Fibroblast of pulmonary artery (primary cell): Measurements from ENCODE around the gene FAM185A.
"Not testable (repeated sequence)": the region's sequence is repeated elsewhere in the genome, so short reads cannot be mapped to it uniquely, and the experiment has no call there.

Experiments used
- DNase-seq: peaks from one replicate; pipeline ENCODE4 v3.0.0-alpha.2; 2010; ENCODE audit warnings: low read depth
- H3K4me3 ChIP-seq: replicated peaks from 2 replicates; pipeline ENCODE4 v1.5.1; 2011; ENCODE audit warnings: low read depth, mild to moderate bottlenecking, control low read depth, low read length, moderate library complexity

Gene FAM185A

GRCh38 chr7:102748605-102749444 lies at the start of gene FAM185A:
FAM185A (plus strand) TSS chr7:102748999; CDS start chr7:102749208, 209 bp downstream.
- peak; percentile 99 for DNase-seq

GRCh38 chr7:102713011-102713690 lies 35.6 kb upstream of the FAM185A start:
- H3K4me3 ChIP-seq: not testable (repeated sequence)
- peak; percentile 8 for DNase-seq

More at GRCh38 chr7:102748605-102749444, at the start of gene FAM185A:
- H3K4me3 ChIP-seq: peak within 1 kb of the TSS; percentile 60

GRCh38 chr7:102713691-102714080 lies 35.1 kb upstream of the FAM185A start:
- not testable (repeated sequence) for H3K4me3 ChIP-seq, DNase-seq

GRCh38 chr7:102714774-102715522 lies 33.9 kb upstream of the FAM185A start:
- H3K4me3 ChIP-seq, DNase-seq: not testable (repeated sequence)

GRCh38 chr7:102715718-102716117 lies 33.1 kb upstream of the FAM185A start:
- peak; percentile 9 for DNase-seq
- not testable (repeated sequence) for H3K4me3 ChIP-seq

- peak; percentile 73 for DNase-seq
- H3K4me3 ChIP-seq: not testable (repeated sequence)
These were observed 30.3 kb upstream of the FAM185A start for GRCh38 chr7:102718491-102718890.

DNA sequence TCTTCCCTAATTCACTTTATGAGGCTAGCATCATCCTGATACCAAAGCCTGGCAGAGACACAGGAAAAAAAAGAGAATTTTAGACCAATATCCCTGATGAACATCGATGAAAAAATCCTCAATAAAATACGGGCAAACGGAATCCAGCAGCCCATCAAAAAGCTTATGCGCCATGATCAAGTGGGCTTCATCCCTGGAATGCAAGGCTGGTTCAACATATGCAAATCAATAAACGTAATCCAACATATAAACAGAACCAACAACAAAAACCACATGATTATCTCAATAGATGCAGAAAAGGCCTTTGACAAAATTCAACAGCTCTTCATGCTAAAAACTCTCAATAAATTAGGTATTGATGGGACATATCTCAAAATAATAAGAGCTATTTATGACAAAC lies 22.6 kb upstream of the FAM185A start:
- DNase-seq, H3K4me3 ChIP-seq: not testable (repeated sequence)

- H3K4me3 ChIP-seq, DNase-seq: not testable (repeated sequence)
These were observed 19.1 kb upstream of the FAM185A start for GRCh38 chr7:102729670-102730069.

DNA sequence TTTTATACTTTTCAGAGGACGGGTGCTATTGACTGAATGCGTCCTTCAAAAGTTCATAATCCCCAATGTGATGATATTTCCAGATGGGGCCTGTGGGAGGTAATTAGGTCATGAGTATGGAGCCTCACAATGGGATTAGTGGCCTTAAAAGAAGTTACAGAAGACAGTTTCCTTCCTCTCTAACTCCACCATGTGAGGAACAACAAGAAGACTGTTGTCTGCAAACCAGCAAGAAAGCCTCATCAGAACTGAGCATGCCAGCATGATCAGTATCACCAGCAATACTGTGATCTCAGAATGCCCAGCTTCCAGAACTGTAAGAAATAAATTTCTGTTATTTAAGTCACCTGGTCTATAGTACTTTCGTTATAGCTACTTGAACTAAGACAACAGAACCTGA lies 18.4 kb upstream of the FAM185A start:
- H3K4me3 ChIP-seq, DNase-seq: not testable (repeated sequence)

- DNase-seq, H3K4me3 ChIP-seq: not testable (repeated sequence)
These were observed 6.6 kb upstream of the FAM185A start for GRCh38 chr7:102742002-102742771.

DNA sequence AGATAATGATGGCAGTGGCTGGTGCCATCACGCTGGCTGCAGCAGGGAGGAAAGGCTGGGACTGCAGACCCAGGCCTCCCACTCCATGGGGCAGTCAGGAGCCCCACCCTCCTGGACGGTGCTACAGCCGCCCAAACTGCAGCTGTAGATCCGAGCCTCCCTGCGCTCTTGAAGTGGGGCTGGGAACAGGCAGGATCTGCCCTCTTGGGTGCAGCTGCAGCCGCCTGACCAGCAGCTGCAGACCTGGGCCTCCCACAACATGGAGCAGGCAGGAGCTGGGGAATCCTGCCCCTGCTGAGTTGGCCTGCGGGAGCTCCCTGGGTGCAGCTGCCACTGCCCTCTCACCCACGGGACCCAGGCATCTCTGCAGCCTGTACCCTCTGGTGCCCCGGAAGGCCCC lies 4.9 kb upstream of the FAM185A start:
- H3K4me3 ChIP-seq, DNase-seq: not testable (repeated sequence)

GRCh38 chr7:102745494-102746288 lies 3.1 kb upstream of the FAM185A start:
- peak; percentile 43 for DNase-seq
- not testable (repeated sequence) for H3K4me3 ChIP-seq

DNA sequence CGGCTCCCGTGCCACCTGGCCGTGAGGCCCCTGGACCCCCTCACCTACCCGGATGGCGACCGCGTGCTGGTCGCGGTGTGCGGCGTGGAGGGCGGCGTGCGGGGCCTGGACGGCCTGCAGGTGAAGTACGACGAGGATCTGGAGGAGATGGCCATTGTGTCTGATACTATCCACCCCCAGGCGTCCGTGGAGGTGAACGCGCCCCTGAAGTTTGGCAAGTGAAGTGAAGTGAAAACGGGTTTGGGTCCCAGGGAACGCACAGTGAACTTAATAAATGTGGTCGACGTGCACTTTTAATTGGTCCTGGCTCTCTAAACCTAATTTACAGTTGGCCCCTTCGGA lies 617 bp downstream of the FAM185A start:
- peak overlapping the region; percentile 60 for H3K4me3 ChIP-seq
- DNase-seq: not testable (repeated sequence)
